CD4-positive, alpha-beta T cell treated with Interferon gamma for 1 hour (primary cell): ENCODE results near the gene NOS1AP.
"Not testable (repeated sequence)": the region's sequence is repeated elsewhere in the genome, so short reads cannot be mapped to it uniquely, and the experiment has no call there.

Experiments
- DNase-seq: peaks from one replicate; pipeline ENCODE4 v3.0.0-alpha.2; 2020

Gene NOS1AP

DNA sequence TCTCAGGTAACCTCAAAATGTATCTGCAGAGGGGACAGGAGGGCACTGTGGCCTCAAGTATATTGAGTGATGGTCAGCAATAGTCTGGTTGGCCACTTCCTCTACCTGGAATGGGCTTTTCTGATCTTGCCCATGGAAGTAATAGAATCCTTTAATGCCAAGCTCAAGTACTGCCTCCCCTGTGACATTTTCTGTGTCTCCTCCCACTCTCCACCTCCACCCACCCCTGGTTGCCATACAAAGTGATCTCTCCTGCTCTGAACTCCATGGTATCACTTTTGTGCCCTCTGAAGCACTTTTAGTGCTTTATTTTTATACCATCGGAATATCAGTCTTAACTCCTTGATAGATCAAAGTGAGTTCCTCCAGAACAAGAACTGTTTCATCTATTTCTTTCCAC lies 9.2 kb upstream of the NOS1AP start:
- DNase-seq, result no peak

DNA sequence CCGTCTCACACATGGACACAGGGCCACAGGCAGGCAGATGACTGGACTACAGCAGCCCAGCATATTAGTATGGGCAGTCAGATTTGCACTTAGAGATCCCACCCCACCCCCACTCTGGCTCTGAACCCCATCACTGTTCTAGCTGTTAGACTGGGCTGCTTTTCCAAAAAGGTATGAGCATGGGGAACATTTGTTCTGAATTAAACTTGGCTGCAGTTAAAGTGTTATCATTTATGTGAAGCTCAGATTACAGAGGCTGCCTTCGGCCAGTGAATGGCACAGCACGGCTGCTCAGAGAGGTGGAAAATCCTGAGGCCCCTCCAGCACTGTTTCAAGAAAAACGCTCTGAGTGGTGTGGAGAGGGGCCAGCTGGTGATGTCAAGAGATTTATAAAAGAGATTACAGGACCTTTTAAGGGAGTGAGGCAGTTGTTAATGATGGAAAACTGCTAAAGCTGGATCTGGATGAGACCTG lies 6.9 kb upstream of the NOS1AP start:
- no peak for DNase-seq

DNA sequence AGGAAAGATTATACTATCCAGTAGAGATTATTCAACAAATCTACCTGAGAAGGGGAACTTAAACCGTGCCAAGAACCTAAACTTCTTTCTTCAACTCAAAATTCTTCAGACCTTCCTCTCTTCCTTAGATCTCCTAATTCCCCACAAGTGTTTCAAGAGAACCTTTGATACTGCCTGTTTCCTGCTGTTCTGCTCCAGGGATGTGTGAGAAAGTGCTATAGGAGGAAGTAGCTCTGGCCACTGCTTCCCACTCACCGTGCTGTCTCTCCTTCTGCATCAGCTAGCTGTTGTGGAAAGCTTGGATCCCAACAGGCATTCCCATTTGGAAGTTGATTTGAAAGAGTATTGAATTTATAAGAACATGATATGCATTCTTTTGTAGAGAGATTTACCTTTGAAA lies 4.5 kb upstream of the NOS1AP start:
- DNase-seq, result no peak

DNA sequence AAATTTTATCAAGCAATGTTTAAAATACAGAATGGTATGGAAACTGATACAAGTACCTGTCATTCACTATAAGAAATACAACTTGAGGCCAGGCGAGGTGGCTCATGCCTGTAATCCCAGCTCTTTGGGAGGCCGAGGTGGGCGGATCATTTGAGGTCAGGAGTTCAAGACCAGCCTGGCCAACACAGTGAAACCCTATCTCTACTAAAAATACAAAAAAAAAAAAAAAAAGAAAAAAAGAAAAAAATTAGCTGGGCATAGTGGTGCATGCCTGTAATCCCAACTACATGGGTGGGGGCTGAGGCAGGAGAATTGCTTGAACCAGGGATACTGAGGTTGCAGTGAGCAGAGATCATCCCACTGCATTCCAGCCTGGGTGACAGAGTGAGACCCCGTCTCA lies 2.7 kb upstream of the NOS1AP start:
- not testable (repeated sequence) for DNase-seq

DNA sequence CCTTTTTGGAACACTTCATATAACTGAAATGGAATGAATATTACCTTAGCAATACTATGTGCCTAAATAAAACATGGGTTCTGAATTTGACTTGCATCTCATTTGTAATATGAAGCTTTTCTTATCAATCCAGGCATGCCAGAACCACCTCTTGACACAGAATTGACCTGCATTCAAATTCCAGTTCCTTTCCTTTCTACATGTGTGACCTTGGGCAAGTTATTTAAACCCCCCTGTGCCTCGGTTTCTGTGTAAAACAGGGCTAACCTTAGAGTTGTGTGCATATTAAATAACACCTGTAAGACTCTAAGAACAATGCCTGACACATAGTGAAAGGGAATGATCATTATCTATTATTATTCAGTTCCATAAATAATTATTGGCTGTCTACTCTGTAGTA lies 2.0 kb upstream of the NOS1AP start:
- no peak for DNase-seq

DNA sequence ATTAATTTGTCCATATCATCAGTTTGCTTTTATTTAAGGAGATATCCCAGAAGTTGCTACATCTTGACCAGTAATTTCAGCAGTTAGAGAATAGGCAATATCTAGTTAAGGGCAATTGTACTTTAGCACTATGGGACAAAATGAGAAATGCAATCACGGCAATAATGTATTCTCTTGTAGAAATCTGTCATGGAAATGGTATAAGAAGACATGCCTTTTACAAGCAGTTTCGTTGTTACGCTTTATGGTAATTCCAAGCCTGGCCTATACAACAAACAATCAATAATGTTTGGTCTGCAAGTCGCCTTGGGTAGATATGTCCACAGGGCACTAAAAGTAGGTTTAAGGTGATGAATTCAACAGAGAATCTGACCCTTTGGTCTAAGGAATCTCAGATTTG lies 1.2 kb upstream of the NOS1AP start:
- DNase-seq, result no peak

DNA sequence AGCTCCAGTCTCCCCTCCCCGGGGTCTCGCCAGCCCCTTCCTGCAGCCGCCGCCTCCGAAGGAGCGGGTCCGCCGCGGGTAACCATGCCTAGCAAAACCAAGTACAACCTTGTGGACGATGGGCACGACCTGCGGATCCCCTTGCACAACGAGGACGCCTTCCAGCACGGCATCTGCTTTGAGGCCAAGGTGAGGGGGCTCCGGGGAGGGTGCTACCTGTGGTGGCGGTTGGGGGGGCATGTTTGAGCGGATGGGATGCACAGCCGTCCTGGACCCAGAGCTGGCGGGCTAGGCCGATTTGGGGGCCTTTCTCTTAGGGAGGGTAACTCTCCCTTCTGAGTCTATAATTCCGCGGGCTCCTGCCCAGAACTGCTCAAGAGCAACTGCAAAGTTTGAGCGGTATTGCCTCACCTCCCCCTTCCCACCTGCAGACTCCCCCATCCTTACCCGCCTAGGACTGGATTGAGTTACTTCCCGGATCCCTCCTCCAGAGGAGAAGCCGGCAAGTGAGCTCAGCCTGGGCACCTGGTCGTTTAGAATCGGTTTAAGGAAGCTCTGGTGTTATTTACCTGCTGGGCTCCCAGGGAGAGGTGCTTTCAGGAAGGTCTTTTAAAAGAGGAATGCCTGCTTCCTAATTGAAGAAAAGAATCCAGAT lies 730 bp downstream of the NOS1AP start:
- no peak for DNase-seq

DNA sequence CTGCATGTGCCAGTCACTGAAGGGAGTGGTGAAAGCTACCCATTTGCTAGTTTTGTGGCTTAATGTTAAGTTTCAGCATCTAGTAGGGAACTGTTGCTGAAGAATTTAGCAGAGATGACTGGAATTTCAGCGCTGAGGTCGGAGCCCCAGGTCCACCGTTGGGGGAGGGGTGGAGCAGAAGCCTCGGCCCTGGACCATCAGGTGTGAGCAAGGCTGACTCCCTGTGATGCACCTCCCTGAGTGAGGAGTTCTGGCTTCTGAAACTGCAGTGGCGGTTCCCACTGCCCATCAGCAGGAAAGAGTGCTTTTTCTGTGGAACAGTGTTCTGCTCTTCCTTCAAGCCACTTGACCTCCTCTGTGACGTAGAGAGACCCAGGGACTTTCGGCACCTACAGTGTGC lies 1.3 kb downstream of the NOS1AP start:
- DNase-seq, result no peak

DNA sequence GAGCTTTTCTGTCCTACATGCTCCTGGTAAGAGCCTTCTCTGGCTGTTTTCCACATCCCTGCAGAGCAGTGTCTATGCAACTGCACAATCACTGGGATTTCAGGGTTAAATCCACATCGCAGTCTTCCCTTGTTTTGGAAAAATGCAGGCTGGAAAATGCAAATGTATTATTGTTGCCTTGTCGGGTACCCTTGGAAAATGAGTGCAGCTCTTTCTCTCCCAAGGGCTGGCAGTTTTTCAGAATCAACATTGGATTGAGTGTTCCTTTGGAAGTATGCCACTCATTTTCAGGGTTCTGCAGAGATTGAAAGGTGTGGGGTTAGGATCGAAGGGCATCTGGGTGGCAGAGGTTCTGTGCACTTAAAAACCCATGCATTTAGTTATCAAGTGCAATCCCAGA lies 3.2 kb downstream of the NOS1AP start:
- no peak for DNase-seq

DNA sequence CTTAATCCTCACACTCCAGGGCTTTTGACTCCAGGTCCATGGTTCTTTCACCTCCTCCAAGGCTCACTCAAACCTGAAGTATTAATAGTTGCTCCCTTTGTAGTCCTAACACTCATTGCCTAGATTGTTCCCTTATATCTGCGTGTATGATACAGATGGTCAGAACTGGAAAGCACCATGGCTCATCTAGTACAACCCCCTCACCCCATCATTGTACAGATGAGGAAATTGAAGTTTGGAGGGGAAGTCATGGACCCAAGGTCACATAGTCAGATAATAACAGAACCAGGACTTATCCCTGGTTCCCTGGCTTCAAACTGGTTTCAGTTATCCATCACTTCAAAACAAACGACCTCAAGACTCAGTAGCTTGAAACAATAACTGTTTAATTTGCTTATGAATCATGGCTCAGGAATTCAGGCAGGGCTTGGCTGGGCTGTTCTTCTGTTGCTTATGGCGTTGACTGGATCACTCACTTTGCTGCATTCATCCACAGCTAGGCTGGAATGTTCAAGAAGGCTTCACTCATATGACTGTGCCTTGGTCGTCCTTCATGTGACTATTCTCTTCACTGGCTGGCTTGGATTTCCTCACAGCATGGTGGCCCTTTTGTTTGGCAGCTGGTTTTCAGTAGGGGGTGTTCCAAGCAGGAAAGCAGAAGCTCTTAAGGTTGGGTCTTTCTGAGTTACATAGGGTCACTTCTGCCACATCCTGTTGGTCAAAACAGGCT lies 5.0 kb downstream of the NOS1AP start:
- DNase-seq, result no peak

DNA sequence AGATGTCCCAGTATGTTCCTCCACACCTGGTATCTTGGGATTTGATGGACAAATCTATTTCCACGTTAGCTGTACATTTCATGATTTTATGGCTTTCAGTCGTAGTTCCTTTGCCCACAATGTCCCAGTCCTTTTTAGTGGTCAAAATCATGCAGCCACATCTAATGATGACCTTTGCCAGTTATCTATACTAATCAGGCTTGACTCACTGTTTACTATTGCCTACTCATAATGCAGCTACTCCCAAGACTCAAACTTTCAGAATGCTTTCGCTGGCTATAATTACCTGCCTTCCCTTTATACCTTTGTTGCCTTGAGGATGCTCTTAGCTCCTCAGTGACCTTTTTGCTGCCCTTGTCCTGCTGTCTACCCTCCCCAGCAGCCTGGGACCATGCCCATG lies 6.4 kb downstream of the NOS1AP start:
- DNase-seq, result no peak

DNA sequence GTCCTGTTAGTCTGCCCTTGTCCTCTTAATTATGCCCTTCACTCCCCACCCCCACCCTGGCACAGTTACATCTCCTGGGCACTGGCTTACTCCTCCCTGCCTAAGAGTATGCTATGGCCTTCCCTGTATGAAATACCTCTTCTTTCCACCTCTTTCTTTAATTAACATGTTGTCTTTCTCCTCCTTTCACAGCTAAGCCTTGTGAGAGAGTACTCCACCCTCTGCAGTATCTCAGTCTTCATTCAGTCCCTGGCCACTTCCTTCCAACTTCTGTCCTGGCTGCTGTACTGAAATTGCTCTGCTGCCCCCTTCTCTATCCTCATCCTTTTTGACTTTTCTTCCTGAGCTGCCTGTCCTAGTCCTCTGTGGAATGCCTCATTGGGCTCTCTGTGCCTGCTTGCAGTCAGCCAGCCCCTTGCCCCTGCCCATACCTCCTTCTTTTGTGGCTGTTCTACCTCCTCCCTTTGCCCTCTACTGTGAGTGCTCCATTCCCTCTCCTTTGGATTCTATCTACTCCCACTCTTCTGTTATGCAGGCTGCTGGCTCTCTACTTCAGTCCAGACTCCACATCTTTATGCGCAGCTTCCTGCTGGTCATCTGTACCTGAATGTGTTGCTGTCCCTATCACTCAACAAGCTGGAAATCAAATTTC lies 8.3 kb downstream of the NOS1AP start:
- DNase-seq, result no peak

DNA sequence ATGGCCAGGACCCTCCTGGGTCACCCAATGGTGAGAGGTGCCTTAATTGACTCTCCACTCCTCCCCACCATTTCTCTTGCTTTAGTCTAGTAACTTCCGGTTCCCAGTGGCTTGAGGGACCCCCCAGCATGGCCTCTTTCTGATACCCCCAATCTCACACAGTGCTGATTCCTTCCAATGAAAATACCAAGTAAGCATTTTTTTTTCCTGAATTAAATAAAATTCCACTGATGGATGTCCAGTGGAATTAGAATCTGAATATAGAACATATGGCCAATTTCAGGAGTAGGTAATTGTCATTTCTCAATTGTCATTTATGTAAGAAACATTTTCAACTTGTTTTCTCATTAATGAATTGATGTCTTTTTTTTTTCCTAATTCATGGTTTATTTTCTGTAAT lies 9.5 kb downstream of the NOS1AP start:
- DNase-seq, result no peak

DNA sequence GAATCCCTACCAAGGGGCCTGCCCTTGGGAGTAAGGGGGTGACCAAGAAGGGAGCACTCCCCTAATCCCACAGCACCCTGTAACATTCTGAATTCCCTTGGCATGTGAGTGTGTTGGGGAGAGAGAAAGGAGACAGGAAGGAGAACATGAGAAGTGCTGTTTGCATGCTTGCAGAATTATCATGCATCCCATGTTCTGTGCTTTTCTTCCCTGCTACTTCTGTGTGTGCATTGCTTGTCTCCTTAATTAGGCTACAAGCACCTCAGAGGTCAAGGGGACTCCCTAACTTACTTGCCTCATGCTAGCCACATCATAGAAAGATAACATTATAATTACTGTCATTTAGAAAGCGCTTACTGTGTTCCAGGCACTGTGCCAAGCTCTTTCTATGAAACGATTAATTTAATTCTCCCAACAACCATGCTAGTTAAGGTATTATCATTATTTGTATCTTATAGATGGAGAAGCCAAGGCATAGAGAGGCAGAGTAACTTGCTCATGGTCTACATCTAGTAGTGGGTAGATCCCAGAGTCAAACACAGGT lies 11.1 kb downstream of the NOS1AP start:
- no peak for DNase-seq

DNA sequence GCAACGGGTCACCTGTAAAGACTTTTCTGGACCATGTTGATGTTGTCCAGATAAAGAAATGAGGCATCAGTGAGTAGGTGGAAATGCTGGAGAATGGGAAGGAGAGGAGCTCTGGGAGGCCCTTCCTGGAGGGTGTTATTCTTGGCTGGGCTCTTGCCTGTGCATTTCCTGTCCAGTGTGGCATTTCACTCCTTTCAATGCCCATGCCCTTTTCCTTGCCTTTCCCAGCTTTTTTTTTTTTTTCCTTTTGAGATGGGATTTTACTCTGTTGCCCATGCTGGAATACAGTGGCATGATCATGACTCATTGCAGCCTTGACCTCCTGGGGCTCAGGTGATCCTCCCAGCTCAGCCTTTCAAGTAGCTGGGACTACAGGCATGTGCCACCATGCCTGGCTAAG lies 11.8 kb downstream of the NOS1AP start:
- DNase-seq, result no peak

DNA sequence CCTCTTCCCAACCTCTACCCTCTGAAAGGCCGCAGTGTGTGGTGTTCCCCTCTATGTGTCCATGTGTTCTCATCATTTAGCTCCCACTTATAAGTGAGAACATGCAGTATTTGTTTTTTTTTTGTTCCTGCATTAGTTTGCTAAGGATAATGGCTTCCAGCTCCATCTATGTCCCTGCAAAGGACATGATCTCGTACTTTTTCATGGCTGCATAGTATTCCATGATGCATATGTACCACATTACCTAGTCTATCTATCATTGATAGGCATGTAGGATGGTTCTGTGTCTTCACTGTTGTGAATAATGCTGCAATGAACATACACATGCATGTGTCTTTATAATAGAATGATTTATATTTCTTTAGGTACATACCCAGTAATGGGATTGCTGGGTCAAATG lies 12.6 kb downstream of the NOS1AP start:
- not testable (repeated sequence) for DNase-seq

DNA sequence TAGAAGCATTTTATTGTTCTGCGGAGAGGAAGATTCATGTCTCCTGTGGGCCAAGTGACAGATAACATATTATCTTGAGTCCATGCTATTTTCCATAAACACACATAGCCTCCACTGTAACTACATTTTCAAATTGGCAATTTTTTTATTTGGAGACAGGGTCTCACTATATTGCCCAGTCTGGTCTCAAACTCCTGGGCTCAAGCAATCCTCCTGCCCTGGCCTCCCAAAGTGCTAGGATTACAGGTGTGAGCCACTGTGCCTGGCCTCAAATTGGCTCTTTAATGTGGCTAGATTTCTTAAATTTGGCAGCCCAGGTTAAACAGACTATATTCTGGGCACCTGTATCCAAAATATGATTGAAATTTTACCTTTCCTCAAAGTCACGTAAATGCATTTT lies 13.8 kb downstream of the NOS1AP start:
- no peak for DNase-seq

DNA sequence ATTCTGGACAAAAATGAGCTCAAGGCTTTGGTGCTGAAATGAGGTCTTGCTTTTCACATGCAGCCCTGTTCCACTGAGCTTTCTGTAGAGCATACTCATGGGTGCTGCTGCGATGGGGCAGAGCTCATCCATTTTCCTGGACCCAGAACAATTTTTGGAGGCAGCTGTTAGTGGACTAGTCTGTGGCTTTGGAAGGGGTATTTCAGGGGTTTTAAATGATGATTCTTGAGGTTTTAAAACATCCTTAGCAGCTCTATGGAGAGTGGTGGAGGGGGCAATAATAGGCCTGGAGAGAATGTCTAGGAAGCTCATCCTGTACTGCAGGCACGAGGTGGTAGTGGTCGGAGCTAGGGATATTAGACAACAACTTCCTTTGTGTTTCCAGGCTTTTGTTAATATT lies 16.5 kb downstream of the NOS1AP start:
- no peak for DNase-seq

DNA sequence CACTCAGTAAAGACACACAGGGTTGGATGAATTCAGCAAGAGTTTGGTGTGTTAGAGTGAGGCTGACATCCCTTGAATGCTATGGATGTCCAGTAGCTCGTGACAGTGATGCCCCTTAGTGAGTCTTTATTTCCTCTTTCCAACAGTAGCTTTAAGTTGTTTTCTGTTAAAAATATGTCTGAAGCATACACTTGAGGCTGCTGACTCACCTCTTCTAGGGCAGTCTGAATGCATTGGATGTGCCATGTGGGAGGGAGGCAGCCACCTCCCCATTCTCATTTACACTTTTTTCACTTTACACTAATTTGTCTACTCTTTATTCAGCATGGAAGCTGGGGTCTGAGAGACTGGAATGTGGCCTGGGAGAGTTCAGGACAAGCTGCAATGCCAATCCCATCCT lies 17.6 kb downstream of the NOS1AP start:
- no peak for DNase-seq

DNA sequence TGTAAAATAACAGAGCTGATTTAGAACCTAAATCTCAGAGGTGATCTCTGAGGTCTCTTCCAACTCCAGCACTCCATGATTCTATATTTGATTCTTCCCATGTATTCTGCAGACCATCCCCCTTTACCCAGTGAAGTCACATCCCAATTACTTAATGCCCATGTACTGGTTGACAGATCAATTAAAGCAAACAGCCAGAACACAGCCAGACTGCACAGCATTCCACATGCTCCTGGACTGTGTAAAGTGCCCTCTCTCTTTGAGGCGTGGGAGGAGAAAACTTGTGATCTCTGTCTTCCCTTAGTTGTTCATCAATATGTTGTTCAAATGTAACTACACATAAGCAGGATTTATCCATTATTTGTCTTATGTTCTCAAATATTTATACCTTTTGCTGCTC lies 18.1 kb downstream of the NOS1AP start:
- no peak for DNase-seq

DNA sequence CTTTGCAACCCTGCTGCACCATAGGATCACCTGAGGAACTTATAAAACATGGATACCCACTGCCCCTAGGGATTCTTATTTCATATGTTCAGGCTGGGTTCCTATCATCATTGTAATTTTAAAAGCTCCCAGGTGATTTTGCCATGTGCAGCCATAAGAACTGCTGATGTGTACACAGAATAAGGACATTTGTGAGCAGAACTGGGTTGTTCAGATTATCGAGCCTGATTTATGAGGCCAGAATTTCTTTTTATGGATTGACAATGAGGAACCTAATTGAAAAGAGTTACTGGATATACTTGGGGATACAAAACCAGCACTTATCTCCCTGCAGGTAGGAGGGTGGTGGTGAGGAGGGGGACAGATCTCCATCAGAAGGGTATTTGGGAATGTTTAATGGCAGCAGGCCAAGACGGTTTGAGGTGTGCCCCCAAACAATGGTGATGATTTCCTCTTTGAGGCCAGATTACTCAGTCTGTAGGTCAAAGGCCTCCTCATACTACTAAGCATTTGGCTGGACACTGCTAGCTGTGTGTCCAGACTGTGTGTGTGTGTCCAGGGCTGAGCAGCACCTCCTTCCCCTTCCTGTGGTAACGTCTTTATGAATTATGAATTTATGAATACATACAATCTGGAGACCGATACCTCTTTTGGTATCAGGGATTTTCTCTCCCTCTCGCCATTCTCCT lies 18.9 kb downstream of the NOS1AP start:
- DNase-seq, result no peak

DNA sequence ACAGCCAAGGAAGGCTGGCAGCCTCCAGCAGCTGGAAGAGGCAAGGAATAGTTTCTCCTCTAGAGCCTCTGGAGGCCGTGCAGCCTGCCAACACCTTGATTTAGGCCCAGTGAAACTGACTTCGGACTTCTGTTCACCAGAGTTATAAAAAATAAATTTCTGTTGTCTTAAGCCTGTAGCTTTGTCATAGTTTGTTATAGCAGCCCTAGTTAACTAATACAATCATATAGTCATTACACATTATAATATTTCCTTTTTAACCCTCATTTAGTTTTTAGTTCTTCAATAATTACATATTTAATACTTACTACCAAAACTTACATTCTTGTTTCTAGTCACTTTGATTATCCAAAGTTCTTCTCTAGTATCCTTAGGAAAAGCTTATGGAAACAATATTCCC lies 20.3 kb downstream of the NOS1AP start:
- no peak for DNase-seq

DNA sequence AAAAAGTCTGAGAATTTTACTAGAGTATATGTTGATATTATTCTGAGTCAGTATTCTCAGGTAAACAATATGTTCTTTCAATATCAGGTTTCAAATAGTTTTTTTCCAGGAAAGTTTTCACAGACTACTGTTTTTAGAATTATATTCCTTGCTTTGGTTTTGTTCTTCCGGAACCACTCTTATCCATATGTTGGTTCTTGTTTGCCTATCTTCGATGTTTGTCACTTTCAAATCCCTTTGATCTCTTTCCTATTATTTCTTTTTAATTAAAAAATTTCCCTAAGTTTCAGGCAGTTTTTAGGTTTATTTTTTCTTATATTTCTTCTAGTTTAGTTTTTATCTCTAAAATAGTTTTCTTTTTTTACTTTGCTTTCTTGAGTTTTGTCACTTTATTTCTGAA lies 20.9 kb downstream of the NOS1AP start:
- DNase-seq, result no peak
